AML-193 (cell line): ENCODE data around the gene CNEP1R1.

ENCODE experiments used
- DNase-seq, 2 experiments: peaks; one replicate each; lab custom pipeline; 2025; lab: John Stamatoyannopoulos, UW

The CNEP1R1 gene

DNA sequence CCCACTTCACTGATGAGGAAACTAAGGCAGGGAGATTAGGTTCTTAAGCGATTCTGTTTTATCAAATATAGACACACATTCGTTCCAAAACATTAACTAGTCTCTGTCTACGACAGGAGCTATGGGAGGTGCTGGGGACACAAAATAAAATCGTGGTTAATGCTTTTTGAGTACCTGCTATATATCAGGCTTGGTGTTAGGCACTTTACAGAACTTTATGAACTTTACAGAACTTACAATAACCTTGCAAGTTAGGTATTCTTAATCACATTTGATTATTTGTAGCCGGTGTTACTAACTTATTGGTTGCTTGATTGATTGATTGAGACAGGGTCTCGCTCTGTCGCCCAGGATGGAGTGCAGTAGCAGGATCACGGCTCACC lies 40.2 kb downstream of the CNEP1R1 start:
- DNase-seq: no peak

- DNase-seq: peak; percentile 81 to 82
Observed at GRCh38 chr16:50065624-50066481, 40.8 kb downstream of the CNEP1R1 start, which contains the start of gene HEATR3. TSS of gene HEATR3 (plus strand) at chr16:50065970. CDS start at chr16:50066132, 162 bp downstream.

DNA sequence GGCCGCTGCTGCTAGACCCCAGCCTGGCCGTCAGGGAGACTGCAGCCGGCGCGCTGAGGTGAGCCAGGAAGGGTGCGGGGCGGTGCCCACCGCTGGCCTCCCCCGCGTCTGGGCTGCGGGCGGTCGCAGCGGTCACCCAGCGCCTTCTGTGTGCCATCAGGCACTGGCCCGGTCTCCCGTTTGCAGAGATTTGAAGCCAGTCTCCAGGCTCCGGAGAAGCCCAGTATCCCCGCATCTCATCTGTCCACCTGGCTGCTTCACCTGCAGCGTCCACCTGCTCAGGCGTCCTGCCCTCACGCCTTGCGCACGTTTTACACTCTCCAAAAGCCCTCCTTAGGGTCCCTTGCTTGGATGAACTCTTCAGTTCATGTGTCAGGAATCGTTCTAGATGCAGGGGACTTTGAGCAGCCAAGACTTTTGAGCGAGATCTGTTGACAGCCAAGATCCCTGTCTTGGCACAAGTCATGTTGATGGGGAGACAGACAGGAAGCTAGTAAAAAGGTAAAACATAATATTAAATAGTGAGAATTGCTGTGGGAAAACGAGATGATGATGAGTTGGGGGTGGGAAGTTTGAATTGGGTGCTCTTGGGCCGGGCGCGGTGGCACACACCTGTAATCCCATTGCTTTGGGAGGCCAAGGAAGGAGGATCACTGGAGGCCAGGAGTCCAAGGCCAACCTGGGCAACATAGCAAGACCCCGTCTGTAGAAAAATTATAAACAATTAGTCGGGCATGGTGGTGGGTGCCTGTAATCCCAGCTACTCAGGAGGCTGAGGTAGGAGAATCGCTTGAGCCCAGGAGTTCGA lies 41.7 kb downstream of the CNEP1R1 start:
- no peak for DNase-seq

GRCh38 chr16:50067290-50067853 lies 42.3 kb downstream of the CNEP1R1 start:
- peak; percentile 53 to 55 for DNase-seq

DNA sequence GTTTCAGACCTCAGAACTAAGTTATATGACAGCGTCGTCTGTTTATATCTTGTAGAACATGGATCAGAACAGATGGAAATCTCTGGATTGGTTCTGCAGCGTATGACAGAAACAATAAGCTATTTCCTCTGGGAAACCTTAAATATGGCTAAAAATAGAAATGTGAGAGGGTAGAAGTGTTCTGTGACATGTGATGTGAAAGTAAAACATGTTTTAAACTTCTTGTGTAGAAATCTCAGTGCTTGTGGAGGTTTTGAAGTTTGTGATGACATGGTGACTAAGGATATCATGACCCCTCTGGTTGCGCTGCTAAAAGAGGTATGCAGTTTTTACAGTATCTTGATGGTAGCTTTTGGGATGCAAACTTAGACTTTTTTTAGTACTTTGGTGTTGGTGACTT lies 43.5 kb downstream of the CNEP1R1 start:
- no peak for DNase-seq

GRCh38 chr16:50069060-50069459 lies 44.0 kb downstream of the CNEP1R1 start:
- DNase-seq: no peak

- no peak for DNase-seq
Observed at GRCh38 chr16:50071075-50071671, 46.1 kb downstream of the CNEP1R1 start.

DNA sequence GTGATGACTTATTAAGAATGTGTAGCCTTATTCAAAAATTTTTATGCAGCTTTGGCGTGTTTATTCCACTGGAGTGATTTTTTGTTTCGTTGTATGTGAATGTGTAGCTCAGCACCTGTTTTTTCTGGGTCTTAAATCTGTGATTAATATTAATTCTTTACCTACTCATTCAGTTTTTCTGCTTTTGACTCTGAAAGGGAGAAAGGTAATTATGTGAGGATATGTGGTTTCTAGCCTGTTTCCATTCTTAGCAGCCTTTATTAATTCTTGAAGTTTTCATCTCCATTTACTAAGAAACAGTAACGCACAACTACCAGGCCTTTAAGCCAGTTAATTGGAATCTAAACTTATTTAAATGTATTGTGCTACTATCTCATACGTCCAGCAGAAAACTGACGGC lies 47.7 kb downstream of the CNEP1R1 start:
- DNase-seq: no peak

- no peak for DNase-seq
Observed at GRCh38 chr16:50079397-50080140, 54.5 kb downstream of the CNEP1R1 start.

DNA sequence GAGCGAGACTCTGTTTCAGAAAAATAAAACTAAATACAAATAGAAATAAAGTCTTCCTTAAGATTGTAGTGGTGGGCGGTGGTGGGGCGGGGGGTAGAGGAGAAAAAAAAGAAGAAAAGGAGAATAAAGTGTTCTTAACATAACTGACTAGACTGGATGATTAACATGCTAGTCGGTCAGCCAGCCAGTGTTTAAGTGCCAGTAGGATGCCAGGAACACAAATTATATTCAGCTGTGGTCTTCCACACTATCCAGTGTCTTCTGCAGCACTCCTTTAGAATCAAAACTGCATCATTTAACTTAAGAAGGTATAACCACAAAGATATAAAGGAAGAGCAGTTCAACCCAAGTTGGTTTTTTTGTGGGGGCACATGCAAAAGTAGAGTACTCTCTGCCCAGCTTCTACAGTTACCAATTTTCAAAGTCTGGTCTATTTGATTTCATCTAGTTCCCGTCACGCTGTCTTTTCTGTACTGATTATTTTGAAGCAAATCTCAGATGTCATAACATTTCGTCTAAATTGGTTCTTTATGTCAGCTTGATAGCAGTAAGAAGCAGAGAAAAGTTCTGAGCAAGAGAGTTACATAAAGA lies 56.5 kb downstream of the CNEP1R1 start:
- DNase-seq: no peak

GRCh38 chr16:50083996-50084395 lies 59.0 kb downstream of the CNEP1R1 start:
- DNase-seq: no peak

GRCh38 chr16:50086176-50086575 lies 61.2 kb downstream of the CNEP1R1 start:
- no peak for DNase-seq
